Activated naive CD4-positive, alpha-beta T cell treated with anti-CD3 and anti-CD28 coated beads, Interleukin-2, amount 50 U/mL, for 16 hours (primary cell): ENCODE data around the gene ATRNL1.

Source experiments
- DNase-seq: peaks from one replicate; pipeline ENCODE4 v3.0.0-alpha.2; 2020

Gene ATRNL1

DNA sequence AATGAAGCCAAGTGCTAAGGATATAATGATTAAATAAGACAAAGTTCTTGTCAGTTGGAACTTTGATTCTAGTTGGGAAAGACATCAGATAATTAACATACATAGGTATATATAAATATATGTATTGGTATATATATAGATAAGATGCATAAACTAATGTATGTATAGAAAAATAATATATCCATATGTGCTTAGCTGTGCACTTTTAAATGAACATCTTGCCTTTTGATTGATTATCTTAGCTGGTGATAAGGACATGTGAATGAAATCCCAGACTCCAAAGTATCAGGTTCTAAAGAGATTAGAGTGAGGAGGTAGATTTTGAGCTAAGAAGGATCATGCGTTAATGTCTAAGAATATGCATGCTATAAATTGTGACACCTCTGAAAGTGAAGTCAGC, 822.3 kb downstream of the ATRNL1 start:
- DNase-seq, result no peak

GRCh38 chr10:115918812-115919211, 825.6 kb downstream of the ATRNL1 start:
- DNase-seq, result no peak

- no peak for DNase-seq
Measured at GRCh38 chr10:115921795-115922194, 828.6 kb downstream of the ATRNL1 start.

- DNase-seq, result no peak
Measured at GRCh38 chr10:115931309-115931708, 838.1 kb downstream of the ATRNL1 start.

DNA sequence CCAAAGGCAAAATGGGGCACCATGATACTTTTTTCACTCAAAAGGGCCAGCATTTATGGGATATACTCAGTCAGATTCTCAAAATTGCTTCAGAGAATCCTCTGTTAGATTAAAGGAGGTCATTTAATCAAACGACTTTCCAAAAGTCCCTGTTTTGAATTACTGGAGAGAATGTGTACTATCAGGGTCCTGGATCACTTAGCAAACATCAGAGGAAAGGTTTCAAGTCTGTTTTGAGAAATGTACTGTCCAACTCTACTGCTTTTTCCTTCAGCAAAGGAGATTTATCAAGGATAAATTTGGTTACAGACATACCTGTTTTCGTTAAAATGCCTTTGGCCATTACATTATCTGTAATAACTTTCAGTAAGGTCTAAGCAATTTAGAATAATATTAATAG, 838.9 kb downstream of the ATRNL1 start:
- DNase-seq, result no peak

DNA sequence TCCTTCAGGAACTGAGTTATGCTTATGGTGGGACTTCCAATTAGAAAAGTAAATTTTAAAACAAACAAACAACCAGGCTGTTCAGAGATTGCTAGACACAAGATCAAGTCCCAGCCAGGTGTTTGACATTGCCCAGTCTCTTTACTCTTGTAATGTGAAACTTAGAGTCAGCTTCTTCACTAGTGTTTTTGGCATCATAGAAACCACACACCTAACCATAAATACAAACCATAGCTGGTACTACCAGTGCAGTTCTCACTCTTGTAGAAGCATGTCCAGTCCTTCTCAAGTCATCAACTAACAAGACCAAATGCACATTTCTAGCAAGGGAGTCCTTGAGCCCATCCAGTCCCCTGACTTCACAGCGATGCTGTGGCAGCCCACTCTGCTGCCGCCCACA, 839.9 kb downstream of the ATRNL1 start:
- no peak for DNase-seq

GRCh38 chr10:115935731-115936130, 842.6 kb downstream of the ATRNL1 start:
- no peak for DNase-seq

DNA sequence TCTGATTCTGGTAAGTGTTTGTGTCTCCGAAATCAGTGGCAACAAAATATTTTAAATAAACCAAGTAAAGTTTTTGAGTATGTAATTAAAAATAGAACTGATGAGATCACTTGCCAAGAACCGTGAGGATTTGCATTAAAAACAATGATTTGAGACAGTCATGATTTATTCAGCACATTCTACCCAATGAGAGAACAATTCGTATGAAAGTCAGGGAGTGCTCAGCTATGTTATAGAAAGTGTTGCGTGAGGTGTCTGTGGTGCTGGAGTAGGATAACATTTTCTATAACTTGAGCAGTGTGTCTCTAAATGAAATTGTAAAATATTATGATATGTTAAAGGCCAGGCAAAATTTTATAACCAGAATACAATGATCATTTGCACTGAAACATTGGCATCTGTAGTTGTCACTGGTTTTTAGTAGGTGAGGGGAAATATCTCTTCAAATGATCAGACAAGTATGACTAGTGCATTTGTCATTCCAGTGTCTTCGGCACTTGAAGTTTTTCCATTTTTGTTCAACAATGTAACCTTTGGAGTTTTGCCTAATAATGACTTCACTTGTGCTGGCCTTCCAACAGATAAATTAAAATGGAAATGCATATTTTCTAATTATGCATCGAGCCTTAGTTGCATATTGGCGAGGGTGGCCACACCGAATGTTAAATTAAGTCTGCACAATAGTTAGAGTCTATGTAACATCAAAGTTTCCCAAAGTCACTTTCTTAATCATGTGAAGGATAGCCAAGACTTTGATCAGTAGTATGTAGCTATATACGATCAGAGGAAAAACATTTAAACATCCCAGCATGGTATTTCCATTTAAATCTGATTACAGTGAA, 844.0 kb downstream of the ATRNL1 start:
- DNase-seq, result no peak

GRCh38 chr10:115937768-115938056, 844.5 kb downstream of the ATRNL1 start:
- DNase-seq, result no peak

- DNase-seq, result no peak
Measured at GRCh38 chr10:115939101-115939854, 846.1 kb downstream of the ATRNL1 start.

- no peak for DNase-seq
Measured at GRCh38 chr10:115941361-115941771, 848.2 kb downstream of the ATRNL1 start.

DNA sequence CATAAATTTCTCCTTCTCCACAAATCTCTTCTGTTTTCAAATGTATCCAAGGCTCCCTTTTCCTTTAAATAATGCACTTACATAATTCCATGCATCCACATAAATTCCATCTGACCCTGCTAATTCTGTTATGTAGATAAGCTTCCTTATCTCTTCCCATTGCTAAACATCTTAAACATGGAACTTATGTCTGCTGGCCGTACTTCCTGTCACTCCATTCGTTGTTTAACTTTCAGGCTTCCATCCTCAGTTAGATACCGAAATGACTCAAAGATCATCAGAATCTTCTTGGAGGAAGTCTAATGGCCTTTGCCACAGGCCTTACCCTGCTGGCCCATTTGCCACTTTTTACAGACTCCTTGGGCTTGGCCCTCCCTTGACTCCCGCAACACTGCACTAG, 848.9 kb downstream of the ATRNL1 start:
- DNase-seq, result no peak

DNA sequence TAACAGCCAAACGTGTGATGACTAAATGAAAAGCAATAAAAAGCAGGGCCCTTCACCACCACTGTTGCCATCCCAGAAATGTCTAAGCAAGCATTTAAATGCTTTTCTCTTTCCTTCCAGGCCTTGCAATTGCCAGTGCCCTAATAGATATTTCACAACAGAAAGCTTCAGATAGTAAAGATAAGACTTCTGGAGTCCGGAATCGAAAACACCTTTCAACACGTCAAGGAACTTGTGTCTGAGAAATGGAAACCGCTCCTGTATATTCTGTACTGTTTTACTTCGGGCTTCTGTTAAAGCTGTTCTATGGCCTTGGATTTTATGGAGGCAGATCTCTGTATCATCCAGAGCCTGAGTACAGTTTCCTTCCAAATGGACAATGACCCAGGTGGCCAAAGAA, 851.4 kb downstream of the ATRNL1 start:
- DNase-seq, result no peak

GRCh38 chr10:115945701-115946445, 852.7 kb downstream of the ATRNL1 start:
- no peak for DNase-seq

- DNase-seq, result no peak
Measured at GRCh38 chr10:115947104-115947503, 853.9 kb downstream of the ATRNL1 start.

- DNase-seq, result no peak
Measured at GRCh38 chr10:115948465-115948864, 855.3 kb downstream of the ATRNL1 start.

DNA sequence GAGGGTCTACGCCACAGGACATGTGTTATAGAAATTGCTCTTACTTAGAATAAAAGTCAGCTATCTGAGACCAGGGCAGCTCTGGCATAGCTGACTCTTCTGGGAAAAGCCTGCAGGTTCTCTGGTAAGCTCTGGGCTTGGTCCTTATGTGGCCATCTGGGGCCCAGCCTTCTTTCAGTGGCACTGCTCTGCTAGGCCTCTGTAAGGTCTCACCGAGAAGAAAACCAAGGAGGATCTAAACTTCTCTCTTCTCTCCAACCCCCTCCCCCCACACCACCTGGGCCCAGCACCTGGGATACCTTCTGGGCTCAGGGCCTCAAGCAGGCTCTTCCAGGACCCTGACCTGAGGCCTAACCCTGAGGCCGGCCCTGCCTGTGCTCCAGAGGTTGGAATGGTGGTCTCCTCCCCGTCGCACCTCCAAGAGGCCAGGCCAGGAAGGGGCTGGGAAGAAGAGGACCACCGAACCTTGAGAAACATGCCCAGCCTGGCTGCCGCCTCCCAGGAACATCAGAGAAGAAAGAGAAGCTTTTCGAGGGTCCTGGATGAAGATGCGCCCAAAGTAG, 856.2 kb downstream of the ATRNL1 start:
- no peak for DNase-seq

- no peak for DNase-seq
Measured at GRCh38 chr10:115950320-115950719, 857.2 kb downstream of the ATRNL1 start.

DNA sequence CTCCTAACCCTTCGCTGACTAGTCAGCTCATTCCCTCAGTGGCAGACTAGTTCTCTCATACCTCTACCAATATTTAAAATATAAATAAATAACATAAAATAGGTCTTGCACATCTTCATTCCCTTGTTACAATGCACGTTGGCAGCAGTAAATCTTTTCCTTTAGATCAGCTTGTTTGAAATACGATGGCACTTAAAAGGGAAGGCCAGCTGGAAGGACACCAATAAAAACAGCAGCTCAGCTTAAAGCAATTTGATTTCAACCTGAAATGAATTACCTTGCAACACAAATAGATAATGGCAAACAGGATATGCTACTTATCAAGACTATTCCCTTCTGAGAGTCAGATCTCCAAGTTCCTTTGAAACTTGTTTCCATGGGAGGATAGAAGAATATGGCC, 858.1 kb downstream of the ATRNL1 start:
- no peak for DNase-seq

DNA sequence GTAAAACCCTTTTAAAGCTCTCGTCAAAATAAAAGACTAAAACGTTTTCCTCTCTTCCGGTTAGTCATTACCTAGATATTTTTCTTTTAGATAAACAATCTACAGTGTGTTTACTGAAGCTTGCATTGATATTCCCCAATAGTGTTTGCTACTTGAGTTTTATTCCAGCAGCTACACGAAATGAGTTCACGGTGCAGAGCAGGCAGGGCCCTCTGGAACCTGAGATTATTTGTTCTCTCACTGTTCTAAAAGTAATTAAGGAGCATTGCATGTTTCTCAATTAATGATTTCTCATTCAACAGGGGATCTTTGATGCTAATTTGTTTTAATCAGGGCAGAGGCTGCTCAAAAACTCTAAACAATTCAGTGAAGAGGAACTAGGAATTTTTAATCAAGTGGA, 860.1 kb downstream of the ATRNL1 start:
- DNase-seq, result no peak

- DNase-seq, result no peak
Measured at GRCh38 chr10:115953968-115954367, 860.8 kb downstream of the ATRNL1 start.

GRCh38 chr10:115956225-115957011, 863.3 kb downstream of the ATRNL1 start:
- DNase-seq, result no peak

- no peak for DNase-seq
Measured at GRCh38 chr10:115957012-115957399, 863.8 kb downstream of the ATRNL1 start.
